ENCODE results near the gene KRT39.

DNA sequence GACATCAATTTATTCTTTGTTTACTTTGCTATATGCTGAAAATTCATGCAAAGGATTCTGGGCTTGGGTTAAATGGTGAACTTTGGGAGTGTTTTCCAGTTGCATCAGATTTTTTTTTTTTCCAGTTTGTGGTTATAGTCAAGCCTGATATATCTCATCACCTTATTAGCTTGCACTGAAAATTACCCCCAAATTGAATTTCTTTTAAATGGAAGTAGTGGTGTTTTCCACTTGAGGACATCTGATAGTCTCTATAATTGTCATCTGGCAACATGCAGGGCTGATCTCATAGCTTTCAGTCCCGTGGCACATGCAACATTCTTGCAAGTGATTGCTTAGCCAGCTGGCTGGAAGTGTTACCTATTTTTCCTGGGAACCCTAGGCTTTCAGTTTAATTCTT lies 46.9 kb upstream of the KRT39 start:
- TF ChIP-seq, protein P1, sequence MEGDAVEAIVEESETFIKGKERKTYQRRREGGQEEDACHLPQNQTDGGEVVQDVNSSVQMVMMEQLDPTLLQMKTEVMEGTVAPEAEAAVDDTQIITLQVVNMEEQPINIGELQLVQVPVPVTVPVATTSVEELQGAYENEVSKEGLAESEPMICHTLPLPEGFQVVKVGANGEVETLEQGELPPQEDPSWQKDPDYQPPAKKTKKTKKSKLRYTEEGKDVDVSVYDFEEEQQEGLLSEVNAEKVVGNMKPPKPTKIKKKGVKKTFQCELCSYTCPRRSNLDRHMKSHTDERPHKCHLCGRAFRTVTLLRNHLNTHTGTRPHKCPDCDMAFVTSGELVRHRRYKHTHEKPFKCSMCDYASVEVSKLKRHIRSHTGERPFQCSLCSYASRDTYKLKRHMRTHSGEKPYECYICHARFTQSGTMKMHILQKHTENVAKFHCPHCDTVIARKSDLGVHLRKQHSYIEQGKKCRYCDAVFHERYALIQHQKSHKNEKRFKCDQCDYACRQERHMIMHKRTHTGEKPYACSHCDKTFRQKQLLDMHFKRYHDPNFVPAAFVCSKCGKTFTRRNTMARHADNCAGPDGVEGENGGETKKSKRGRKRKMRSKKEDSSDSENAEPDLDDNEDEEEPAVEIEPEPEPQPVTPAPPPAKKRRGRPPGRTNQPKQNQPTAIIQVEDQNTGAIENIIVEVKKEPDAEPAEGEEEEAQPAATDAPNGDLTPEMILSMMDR (IDR thresholded peaks at IDR 0.05): no peak
- TF ChIP-seq POLR2A (IDR thresholded peaks at IDR 0.05): no peak
- TF ChIP-seq POLR2AphosphoS5 (IDR thresholded peaks at IDR 0.05): no peak
